HG03439 (cell line): ENCODE results near the gene PLD4.
"Not testable (repeated sequence)": the region's sequence is repeated elsewhere in the genome, so short reads cannot be mapped to it uniquely, and the experiment has no call there.

Experiments used
- ATAC-seq: cut with Tn5 transposase; IDR thresholded peaks from one replicate; pipeline ENCODE4 v1.9.1; 2021; ENCODE audit warnings: mild to moderate bottlenecking, moderate library complexity; ENCODE audit not compliant: unreplicated experiment

PLD4 gene, protein sequence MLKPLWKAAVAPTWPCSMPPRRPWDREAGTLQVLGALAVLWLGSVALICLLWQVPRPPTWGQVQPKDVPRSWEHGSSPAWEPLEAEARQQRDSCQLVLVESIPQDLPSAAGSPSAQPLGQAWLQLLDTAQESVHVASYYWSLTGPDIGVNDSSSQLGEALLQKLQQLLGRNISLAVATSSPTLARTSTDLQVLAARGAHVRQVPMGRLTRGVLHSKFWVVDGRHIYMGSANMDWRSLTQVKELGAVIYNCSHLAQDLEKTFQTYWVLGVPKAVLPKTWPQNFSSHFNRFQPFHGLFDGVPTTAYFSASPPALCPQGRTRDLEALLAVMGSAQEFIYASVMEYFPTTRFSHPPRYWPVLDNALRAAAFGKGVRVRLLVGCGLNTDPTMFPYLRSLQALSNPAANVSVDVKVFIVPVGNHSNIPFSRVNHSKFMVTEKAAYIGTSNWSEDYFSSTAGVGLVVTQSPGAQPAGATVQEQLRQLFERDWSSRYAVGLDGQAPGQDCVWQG

DNA sequence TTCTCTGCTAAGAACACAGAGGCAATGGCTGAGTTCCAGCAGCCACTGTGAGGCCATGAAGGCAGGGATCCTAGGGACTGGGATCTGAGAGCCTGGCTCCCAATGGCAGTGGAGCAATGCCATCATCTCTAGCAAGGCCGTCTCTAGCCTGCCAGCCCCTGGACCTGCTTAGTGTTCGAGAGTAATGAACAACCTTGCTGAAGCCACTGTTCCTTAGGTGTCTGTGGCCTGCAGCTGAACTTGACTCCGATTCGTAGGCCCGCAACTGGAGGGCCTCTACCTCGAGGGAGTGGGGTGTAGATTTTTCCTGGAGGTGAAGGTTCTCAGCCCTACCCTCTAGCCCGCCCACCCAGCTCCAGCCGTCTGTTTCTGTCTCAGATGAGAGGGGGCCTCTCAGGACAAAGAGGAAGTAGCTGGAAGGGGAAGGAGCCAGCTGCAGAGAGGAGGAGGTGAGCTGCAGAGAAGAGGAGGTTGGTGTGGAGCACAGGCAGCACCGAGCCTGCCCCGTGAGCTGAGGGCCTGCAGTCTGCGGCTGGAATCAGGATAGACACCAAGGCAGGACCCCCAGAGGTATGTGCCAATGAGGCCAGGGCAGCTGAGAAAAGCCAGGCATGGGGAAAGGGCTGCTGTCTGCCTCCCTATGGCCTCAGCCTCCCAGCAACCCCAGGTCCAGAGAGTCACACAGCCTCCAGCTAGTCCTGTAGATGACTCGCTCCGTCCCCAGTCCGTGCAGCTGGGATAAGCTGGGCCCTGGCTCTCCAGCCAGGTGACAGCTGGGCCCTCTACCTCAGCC is at the start of gene PLD4:
Gene PLD4, plus strand, starts transcription at position 459 of the 793 bp plus-strand sequence. CDS start 2,262 bp downstream, outside the sequence.
- no peak for ATAC-seq

DNA sequence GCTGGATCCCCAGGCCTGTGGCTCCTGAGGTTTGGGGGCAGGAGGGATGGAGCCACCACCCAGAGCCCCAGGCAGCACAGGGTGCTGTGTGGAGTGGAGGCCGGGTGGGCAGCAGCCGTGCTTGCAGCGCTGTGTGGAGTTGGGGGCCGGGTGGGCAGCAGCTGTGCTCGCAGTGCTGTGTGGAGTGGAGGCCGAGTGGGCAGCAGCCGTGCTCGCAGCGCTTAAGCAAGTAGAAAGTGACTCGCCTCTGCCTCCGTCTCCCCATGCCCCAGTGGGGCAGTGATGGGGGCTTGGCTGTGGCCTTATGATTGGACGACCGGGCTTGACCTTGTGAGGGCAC is 49.3 kb upstream of the PLD4 start:
- no peak for ATAC-seq

DNA sequence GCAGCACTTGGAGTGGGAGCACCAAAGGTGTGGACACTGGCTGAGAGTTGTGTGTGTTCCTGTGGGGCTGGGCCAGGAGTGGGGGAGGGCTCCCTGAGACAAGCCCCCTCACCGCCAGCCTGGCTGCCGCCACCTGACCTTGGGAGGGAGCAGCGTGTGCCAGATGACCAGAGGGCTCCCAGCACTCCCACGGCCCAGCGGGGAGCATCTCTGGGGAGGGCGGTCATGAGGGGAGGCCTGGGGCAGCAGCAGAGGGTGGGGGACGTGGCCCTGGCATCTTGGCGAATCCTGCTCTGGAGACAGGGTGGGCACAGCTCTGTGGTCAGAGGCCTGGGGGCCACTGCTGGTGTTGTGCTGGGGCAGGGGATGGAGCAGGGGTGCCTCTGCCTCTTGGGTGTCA is 48.9 kb upstream of the PLD4 start:
- no peak for ATAC-seq

DNA sequence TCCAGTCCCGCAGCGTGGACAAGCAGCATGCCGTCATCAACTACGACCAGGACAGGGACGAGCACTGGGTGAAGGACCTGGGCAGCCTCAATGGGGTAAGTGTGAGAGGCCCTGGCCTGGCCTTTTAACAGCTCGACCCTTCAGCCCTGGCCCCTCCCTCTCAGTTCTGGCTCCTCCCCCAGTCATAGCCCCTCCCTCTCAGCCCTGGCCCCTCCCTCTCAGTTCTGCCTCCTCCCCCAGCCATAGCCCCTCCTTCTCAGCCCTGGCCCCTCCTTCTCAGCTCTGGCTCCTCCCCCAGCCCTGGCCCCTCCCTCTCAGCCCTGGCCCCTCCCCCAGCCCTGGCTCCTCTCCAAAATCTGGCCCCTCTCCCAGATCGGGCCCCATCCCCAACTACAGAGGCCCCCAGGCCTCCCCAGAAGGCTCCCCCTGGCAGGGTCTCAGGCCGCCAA is 48.4 kb upstream of the PLD4 start:
- no peak for ATAC-seq

DNA sequence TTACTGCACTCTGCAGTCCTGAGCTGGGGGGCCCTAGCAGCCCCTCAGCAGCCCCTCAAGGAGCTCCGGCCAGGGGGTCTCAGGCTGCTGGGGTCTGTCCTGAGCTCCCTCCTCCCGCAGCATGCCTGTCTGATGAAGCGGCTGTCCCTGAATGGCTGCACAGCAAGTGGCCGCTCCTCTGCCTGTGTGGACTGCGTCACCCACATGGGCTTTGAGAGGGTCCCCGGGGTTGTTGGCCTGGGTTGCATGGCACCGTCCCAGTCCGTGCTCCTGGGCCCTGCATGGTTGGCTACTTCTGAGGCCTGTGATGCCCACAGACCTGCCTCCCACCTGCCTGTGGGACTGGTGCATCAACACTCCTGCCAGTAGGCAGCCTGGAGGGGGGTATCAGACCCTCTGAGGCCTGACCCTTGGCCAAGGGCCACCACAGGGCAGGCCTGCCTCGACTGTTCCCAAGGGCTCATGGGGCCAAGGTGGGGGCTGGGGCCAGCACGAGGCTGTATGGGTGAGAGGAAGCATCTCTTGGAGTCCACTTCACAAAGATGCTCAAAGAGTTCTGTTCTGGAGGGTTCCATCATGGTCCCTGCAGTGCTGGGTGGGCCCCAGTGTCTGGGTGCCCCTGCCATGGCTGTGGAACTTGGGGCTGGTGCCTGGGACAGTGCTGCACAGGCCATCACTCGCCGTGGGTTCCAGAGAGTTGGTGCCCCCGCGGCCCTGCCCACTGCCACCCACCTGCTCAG is 47.4 kb upstream of the PLD4 start:
- no peak for ATAC-seq

DNA sequence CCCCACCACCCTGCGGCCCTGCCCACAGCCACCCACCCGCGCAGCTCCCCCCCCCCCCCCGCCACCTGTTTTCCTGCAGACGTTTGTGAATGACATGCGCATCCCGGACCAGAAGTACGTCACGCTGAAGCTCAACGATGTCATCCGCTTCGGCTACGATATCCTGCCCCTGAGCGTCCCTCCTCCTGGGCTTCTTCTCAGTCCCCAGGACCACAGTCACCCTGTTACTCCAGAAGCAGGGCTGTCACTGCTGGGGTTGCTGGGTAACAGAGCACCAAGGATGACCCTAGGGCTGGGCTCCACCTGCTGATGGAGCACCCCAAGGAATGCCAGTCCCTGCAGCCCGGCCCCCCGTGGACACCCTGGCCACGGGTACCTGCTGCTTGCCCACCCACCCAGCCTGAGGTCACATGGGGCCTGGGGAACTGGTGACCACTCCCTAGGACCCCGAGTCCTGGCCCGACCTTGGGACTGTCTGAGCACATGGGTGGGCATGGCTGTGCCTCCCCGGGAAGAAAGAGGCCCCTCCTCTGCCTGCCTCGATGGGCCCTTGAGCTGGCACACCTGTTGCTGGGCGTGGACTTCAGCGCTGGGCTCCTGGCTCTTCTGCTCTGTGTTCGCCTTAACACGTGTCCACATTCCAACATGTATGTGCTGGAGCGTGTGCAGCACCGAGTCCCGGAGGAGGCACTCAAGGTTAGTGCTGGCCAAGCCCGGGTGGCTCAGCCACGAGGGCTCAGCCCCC is 46.7 kb upstream of the PLD4 start:
- no peak for ATAC-seq

DNA sequence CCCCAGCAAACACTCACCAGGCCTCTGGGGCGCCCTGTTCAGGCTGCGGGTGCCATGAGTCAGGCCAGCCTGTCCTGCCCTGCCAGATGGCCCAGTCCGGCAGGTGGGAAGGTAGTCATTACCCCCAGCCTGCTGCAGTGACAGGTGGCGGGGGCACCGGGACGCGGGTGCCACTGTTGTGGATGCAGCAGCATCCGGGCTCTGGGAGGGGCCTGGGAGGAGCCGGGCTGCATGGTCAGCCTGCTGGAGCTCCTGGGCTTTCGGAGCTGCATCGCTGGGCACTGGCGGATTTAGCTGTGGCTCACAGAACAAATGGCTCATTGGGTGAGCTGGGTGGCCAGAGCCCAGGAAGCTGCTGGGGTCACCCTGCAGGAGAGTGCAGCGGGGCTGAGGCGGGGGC is 46.1 kb upstream of the PLD4 start:
- no peak for ATAC-seq

DNA sequence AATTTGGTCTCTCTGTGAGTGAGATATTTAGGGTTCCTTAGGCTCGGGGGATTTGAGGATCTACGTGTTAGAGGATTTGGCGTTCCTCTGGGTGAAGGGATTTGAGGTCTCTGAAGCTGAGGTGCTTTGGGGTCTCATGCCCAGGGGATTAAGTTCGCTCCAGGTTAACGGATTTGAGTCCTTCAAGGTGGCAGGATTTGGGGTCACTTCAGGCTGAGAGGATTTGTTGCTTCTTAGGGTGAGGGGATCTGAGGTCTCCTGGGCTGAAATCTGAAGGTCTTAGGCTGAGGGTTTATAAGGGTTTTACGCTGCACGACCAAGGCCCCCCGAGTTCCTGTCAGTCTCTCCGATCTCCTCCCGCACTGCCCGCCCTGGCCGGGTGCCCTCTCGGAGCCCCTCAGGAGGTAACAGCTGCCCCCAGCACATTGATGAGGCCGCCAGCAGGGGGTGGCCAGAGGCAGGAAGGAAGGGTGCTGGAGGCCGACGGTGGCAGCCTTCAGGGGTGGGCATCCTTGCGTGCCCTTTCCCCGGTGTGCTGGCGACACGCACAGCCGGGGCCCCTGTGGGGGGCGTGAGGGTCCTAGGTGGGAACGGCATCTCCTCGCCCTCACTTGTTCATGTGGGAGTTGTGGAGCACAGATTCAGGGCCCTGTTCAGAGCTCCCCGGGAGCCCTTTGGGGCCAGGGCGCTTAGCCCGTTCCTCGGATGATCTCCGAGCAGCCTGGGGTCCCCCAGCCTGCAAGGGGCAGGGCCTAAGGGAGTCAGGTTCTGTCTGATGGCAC is 45.3 kb upstream of the PLD4 start:
- no peak for ATAC-seq

DNA sequence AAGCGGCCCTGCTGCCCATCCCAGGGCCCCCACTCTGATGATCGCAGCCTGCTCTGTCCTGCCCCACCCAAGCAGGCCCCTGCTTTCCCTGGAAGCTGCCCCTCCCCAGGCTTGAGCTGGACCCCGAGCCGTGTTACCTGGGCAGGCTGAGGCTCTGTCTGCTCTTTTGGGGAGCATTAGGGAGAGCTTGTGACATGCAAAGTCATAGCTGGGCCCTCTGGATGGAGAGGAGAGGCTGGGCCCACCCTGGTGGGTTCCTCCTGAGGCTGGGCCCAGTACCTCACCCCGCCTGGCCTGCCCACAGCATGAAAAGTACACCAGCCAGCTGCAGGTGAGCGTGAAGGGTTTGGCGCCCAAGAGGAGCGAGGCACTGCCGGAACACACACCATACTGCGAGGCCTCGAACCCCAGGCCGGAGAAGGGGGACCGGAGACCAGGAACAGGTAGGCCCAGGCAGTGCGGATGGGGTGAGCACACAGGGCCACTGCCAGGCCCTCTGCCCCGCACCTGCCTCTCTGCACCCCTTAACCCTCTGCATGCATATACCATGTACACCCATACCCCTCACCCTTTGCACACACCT is 44.6 kb upstream of the PLD4 start:
- ATAC-seq = no peak

DNA sequence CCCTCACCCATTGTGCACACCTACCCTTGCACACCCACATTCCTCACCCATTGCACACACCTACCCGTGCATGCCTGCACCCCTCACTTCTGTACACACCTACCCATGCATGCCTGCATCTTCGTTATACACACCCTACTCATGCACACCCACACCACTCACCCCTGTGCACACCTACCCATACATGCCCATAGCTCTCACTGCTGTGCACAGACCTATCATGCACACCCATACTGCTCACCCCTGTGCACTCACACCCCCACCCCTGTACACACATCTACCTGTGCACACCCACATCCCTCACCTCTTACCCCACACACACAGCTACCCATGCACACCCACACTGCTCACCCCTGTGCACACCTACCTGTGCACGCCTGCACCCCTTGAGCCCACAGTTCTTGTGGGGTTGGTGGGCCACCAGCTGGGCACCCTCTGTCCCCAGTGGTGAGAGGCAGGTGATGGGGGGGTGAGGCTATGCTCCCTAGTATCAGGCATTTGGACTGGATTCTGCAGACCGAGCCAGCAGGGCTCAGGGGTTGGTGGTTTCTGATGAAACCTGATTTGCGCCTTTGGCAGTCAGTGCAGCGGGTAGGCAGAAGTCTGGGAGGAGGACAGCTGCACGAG is 44.0 kb upstream of the PLD4 start:
- ATAC-seq = no peak

DNA sequence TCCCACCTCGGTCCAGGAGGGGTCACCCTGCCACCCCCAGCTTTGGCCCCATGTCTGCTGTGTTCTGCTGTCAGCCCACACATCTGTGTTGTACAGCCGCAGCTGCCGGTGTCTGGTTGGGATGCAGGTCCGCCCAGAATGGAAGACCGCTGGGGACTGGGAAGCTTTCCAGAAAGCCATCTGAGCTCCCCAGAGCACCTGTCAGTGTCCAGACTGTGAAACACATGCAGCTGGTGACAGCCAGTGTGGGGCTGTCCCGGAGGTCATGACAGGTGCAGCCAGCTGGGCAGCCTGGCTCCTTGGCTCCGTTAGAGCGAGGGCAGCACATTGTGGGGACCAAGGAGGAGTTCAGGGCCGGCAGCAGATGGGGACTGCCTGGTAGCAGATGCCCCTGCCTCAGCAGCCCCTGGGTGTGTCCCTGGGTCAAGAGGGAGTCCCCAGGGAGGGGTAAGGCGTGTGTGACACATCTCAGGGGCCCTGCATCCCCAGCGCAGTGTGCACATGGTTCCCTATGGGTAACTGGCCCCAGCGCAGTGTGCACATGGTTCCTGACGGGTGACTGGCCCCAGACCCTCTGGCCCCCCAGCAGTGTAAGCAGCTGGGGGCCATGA is 43.2 kb upstream of the PLD4 start:
- no peak for ATAC-seq

DNA sequence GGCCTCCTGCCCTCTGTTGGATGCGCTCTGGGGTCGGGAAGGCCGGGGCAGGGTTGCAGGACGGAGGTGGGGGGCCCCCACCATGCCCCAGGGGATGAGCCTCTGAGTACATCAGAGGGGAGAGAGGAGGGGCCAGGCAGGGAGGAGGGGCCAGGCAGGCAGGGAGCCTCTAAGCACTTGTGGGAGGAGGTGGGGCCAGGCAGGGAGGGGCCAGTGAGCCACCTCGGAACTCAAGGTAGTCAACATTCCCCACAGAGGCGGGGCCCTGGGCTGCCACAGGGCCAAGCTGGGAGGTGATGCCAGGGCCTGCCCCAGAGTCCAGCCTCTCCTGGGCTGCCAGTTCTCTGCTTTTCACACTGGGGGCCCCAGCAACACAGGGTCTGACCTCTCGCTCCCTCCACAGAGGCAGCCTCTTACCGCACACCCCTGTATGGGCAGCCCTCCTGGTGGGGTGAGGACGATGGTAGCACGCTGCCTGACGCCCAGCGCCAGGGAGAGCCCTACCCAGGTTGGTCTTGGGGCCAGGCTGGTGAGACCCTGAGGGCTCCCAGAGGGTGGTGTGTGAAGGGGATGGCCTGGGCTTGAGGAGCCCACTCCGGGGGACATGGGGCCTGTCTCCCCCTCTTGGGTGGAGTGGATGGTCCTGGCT is 42.2 kb upstream of the PLD4 start:
- no peak for ATAC-seq

DNA sequence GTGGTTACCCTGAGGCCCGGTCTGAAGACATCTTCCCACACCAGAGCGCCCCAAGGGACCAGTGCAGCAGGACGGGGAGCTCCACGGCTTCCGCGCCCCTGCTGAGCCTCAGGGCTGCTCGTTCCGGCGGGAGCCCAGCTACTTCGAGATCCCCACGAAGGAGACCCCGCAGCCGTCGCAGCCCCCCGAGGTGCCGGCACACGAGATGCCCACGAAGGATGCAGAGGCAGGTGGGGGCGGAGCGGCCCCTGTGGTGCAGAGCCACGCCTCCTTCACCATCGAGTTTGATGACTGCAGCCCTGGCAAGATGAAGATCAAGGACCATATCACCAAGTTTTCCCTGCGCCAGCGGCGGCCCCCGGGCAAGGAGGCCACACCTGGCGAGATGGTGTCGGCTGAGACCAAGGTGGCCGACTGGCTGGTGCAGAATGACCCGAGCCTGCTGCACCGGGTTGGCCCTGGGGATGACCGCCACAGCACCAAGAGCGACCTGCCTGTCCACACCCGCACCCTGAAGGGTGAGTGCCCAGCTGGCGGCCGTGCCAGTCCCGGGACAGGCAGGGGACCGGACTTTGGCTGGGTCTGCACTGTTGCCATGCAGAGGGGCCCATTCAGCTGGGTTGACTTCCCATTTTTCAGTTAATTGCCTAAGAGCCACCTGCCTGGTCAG is 41.6 kb upstream of the PLD4 start:
- ATAC-seq = no peak

DNA sequence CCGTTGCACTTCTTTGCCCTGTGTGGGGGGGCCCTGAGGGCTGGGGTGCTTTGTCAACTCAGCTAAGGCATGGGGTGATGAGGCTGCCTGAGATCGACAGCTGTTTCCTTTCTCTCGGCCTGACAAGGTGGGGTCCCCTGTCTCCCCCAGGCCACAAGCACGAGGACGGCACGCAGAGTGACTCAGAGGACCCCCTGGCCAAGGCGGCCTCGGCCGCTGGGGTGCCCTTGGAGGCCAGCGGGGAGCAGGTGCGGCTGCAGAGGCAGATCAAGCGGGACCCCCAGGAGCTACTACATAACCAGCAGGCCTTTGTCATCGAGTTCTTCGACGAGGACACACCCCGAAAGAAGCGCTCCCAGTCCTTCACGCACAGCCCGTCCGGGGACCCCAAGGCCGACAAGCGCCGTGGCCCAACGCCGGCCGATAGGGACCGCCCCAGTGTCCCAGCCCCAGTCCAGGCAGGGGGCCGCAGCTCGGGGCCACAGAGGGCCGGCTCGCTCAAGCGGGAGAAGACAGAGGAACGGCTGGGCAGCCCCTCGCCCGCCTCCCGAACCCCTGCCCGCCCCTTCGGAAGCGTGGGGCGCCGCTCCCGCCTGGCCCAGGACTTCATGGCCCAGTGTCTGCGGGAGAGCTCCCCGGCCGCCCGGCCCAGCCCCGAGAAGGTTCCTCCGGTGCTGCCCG is 40.9 kb upstream of the PLD4 start:
- no peak for ATAC-seq

DNA sequence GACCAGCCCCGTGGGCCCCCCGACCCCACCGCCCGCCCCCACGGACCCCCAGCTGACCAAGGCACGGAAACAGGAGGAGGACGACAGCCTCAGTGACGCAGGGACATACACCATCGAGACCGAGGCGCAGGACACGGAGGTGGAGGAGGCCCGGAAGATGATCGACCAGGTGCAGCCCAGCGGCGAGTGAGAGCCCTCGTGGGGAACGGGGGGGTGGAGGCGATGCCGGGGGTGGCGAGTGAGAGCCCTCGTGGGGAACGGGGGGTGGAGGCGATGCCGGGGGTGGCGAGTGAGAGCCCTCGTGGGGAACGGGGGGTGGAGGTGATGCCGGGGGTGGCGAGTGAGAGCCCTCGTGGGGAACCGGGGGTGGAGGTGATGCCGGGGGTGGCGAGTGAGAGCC is 40.3 kb upstream of the PLD4 start:
- not testable (repeated sequence) for ATAC-seq

DNA sequence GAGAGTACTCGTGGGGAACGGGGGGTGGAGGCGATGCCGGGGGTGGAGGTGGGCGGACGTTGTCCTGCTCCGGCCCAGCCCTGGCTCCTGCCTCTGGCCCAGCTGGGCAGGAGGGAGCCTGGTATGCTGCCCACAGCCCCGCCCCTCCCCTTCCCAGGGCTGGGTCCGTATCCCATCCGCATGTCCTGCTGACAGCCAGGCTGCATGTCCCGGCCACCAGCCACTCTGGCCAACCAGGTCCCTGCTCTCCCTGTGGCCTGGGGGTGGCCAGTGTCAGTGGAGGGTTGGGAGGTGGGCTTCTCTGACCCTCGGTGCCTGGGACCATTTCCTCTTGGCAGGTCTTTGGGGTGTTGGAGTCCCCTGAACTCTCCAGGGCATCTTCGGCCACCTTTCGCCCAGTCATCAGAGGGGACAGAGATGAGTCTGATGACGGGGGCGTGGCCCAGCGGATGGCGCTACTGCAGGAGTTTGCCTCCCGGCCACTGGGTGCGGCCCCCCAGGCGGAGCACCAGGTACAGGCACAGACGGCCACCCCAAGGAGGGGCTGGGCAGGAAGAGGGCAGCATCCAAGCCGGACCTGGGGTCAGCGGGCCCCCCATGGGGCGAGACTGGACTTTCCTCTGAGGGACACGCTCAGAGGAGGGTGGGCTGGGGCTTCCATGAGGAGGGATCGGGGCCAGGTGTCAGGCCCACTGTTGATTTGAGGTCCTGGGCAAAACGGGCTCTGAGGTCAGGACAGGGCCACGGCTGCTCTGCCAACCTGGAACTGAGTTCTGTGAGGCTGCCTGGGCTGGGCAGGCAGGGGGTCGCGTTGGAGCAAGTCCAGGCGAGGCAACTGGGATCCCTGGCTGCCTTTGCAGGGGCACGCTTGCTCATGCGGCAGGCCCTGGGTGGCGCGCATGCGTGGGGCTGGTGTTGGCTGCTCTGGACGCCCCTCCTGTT is 39.4 kb upstream of the PLD4 start:
- ATAC-seq = no peak
